Memory B cell (primary cell): ENCODE measurements around the gene MBD3L4.
A peak's percentile ranks its signal among the peaks of the same experiment; 100 is the strongest.
"Not testable (repeated sequence)": the region's sequence is repeated elsewhere in the genome, so short reads cannot be mapped to it uniquely, and the experiment has no call there.

ENCODE experiments used
- ATAC-seq: fragments of 150-1000 bp; cut with Tn5 transposase; 2 replicates; pipeline ENCODE4 v1.10.0; 2021; ENCODE audit warnings: low read depth, mild to moderate bottlenecking, moderate library complexity
- DNase-seq, 2 donors: peaks; one replicate each; pipeline ENCODE4 v3.0.0; 2022; ENCODE audit warnings: low spot score in 2 of 2
- H3K27ac Mint-ChIP-seq: one replicate; pipeline ENCODE4 v1.8.0; 2022; ENCODE audit warnings: mild to moderate bottlenecking, moderate library complexity, mixed read lengths
- H3K27me3 Mint-ChIP-seq: one replicate; pipeline ENCODE4 v1.8.0; 2022; ENCODE audit warnings: mixed read lengths
- H3K36me3 Mint-ChIP-seq: one replicate; pipeline ENCODE4 v1.8.0; 2022; ENCODE audit warnings: mild to moderate bottlenecking, mixed read lengths
- H3K4me1 Mint-ChIP-seq: one replicate; pipeline ENCODE4 v1.8.0; 2022; ENCODE audit warnings: mixed read lengths
- H3K4me3 Mint-ChIP-seq: one replicate; pipeline ENCODE4 v1.8.0; 2022; ENCODE audit warnings: mild to moderate bottlenecking, moderate library complexity, mixed read lengths
- H3K9me3 Mint-ChIP-seq: one replicate; pipeline ENCODE4 v1.8.0; 2022; ENCODE audit warnings: mixed read lengths

Gene MBD3L4

DNA sequence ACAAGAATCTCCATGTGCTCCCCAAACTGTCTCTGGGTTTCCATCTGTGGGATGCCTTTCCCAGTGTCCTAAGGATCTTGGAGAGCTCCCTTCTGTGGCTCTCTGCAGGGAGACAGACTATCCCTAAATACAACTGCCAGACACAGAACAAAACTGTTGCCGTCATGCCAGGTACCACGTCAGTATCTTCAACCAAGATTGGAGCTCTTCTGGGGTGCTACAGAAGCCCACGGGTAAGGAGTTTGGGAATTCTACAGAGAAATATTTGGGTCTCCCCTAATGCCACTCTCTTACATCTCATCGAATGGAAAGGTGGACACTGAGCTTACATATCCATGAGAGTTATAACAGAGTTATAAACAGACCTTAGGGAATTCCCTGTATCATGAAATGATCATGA, 23.4 kb upstream of the MBD3L4 start:
- no peaks in the 10 kb centered on the region for H3K36me3 Mint-ChIP-seq
- ATAC-seq: no peak
- H3K9me3 Mint-ChIP-seq: peaks cover 3% of the 10 kb centered on the region
- no peak overlapping the region for H3K4me3 Mint-ChIP-seq
- no peak for DNase-seq
- H3K4me1 Mint-ChIP-seq: no peaks in the 10 kb centered on the region
- no peak overlapping the region for H3K27ac Mint-ChIP-seq
- H3K27me3 Mint-ChIP-seq: no peaks in the 10 kb centered on the region

DNA sequence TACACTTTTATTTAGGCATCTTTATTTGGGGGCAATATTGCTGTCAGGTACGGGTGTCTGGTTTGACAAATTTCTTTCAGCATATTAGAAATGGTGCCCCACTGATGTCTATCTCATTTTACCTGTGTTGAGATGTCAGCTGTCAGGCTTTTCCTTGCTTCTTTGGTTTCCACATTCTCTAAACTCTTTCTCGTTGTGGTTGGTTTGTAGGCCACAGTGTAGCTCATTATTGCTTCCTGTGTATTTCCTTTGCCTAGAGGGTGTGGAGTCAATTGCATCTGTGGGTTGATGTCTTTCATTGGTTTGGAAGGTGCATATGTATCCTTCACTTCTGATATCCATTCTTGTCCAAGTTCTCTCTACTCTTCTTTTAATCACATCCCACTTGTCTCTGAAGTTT, 20.0 kb upstream of the MBD3L4 start:
- ATAC-seq, H3K27ac Mint-ChIP-seq, H3K9me3 Mint-ChIP-seq: not testable (repeated sequence)

GRCh38 chr19:7058576-7058975, 18.6 kb upstream of the MBD3L4 start, which contains the start of gene MBD3L3:
MBD3L3 (minus strand) TSS chr19:7058676; CDS start chr19:7058605, 71 bp downstream.
- H3K4me3 Mint-ChIP-seq: not testable (repeated sequence)

More for the DNA sequence above, 20.0 kb upstream of the MBD3L4 start:
- not testable (repeated sequence) for H3K36me3 Mint-ChIP-seq, H3K4me3 Mint-ChIP-seq, H3K4me1 Mint-ChIP-seq, H3K27me3 Mint-ChIP-seq, DNase-seq

GRCh38 chr19:7056371-7056770, 16.4 kb upstream of the MBD3L4 start:
- H3K36me3 Mint-ChIP-seq, H3K9me3 Mint-ChIP-seq, H3K27me3 Mint-ChIP-seq, H3K27ac Mint-ChIP-seq, H3K4me1 Mint-ChIP-seq, H3K4me3 Mint-ChIP-seq, ATAC-seq: not testable (repeated sequence)
- DNase-seq: peak in 1 of 2 donors; percentile 9

More at GRCh38 chr19:7058576-7058975, 18.6 kb upstream of the MBD3L4 start, which contains the start of gene MBD3L3:
- not testable (repeated sequence) for H3K9me3 Mint-ChIP-seq, H3K4me1 Mint-ChIP-seq, DNase-seq, H3K27me3 Mint-ChIP-seq, H3K27ac Mint-ChIP-seq, ATAC-seq, H3K36me3 Mint-ChIP-seq

DNA sequence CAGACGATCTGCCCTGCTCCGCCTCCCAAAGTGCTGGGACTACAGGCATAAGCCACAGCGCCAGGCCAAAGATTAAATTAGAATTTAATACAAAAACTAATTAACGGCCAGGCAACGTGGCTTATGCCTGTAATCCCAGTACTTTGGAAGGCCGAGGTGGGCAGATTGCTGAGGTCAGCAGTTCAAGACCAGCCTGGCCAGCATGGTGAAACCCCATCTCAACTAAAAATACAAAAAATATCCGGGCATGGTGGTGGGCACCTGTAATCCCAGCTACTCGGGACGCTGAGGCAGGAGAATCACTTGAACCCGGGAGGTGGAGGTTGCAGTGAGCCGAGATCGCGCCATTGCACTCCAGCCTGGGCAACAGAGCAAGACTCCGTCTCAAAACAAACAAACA, 15.7 kb upstream of the MBD3L4 start:
- not testable (repeated sequence) for H3K27ac Mint-ChIP-seq, H3K4me1 Mint-ChIP-seq, H3K36me3 Mint-ChIP-seq, DNase-seq, H3K27me3 Mint-ChIP-seq, H3K4me3 Mint-ChIP-seq, H3K9me3 Mint-ChIP-seq, ATAC-seq

DNA sequence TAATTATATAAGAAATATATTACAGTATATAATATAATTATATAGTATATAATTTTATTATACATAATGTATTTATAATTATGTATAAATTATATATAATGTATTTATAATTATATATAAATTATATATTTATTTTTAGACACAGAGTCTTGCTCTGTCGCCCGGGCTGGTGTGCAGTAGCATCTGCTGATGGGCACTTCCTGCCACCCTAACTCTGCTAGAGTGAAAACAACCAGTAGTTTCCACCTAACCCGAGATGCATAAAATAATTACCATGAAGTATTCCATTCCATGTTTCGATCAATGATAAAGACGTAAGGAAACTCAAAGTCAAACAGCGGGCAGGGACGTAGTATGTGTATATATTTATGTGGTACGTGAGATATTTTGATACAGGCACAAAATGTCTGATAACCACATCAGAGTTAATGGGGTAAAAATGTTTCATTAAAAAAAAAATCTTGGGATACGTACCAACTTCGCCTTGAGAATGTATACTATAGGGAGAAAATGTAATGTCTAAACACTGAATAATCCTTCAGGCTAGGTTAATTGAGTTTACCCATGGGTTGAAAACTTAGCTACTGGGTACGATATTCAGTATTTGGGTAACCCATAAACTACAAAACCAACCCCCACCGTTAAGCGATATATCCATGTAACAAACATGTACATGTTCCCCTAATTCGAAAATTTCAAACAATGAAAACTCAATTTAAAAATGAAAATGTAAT, 14.8 kb upstream of the MBD3L4 start:
- DNase-seq, ATAC-seq, H3K27ac Mint-ChIP-seq, H3K36me3 Mint-ChIP-seq, H3K4me3 Mint-ChIP-seq, H3K27me3 Mint-ChIP-seq, H3K9me3 Mint-ChIP-seq, H3K4me1 Mint-ChIP-seq: not testable (repeated sequence)

DNA sequence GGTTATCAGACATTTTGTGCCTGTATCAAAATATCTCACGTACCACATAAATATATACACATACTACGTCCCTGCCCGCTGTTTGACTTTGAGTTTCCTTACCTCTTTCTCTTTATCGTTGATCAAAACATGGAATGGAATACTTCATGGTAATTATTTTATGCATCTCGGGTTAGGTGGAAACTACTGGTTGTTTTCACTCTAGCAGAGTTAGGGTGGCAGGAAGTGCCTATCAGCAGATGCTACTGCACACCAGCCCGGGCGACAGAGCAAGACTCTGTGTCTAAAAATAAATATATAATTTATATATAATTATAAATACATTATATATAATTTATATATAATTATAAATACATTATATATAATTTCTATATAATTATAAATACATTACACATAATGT, 12.9 kb upstream of the MBD3L4 start:
- H3K4me3 Mint-ChIP-seq, H3K36me3 Mint-ChIP-seq, H3K27ac Mint-ChIP-seq, DNase-seq, H3K4me1 Mint-ChIP-seq, H3K27me3 Mint-ChIP-seq, H3K9me3 Mint-ChIP-seq, ATAC-seq: not testable (repeated sequence)

DNA sequence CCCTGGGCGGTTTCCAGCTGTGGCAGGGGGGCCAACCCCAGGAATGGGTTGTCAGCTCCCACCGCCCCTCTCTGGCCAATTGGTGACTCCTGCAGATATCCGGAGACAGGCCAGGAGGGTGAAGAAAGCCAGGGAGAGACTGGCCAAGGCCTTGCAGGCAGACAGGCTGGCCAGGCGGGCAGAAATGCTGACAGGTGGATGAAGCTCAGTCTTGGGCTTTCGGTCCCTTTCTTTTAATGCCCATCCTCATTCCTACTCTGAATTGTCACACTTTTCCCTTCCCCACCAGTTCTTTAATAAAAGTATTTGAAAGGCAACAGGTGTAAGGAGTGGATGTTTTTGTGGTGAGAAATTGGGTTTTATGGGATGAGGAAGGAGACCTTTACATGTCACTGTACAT, 11.4 kb upstream of the MBD3L4 start:
- not testable (repeated sequence) for H3K9me3 Mint-ChIP-seq, DNase-seq, ATAC-seq, H3K4me1 Mint-ChIP-seq, H3K4me3 Mint-ChIP-seq, H3K27ac Mint-ChIP-seq, H3K36me3 Mint-ChIP-seq, H3K27me3 Mint-ChIP-seq

DNA sequence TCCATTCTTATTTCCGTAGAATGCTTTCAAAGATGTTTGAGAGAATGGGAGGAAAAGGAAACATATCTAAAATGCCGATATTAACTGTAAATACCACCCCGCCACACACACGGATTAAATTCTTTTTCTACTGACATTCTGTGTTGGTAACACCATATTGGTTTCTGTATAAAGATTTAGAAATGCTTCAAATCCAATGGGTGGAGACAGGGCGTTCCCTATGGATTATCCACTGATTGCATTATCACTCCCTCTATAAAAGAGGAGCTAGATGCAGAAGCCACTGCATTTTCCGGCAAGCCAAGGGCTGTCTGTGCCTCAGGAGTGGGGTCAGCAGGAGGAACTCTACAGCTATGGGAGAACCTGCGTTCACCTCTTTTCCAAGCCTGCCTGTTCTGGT, 9.0 kb upstream of the MBD3L4 start, which contains the start of gene MBD3L2:
Gene MBD3L2 (plus strand): TSS at position 301 of the 400 bp plus-strand sequence. CDS start 53 bp downstream, at position 354.
- not testable (repeated sequence) for H3K27me3 Mint-ChIP-seq, ATAC-seq, H3K36me3 Mint-ChIP-seq, H3K9me3 Mint-ChIP-seq, H3K4me3 Mint-ChIP-seq, DNase-seq, H3K27ac Mint-ChIP-seq, H3K4me1 Mint-ChIP-seq

DNA sequence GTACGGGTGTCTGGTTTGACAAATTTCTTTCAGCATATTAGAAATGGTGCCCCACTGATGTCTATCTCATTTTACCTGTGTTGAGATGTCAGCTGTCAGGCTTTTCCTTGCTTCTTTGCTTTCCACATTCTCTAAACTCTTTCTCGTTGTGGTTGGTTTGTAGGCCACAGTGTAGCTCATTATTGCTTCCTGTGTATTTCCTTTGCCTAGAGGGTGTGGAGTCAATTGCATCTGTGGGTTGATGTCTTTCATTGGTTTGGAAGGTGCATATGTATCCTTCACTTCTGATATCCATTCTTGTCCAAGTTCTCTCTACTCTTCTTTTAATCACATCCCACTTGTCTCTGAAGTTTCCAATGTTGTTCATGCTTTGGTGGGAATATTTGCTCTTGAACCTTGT, 1.6 kb upstream of the MBD3L4 start:
- ATAC-seq, H3K4me3 Mint-ChIP-seq, H3K36me3 Mint-ChIP-seq, H3K27ac Mint-ChIP-seq, DNase-seq, H3K9me3 Mint-ChIP-seq, H3K27me3 Mint-ChIP-seq, H3K4me1 Mint-ChIP-seq: not testable (repeated sequence)

GRCh38 chr19:7030278-7030677, 9.7 kb downstream of the MBD3L4 start, which contains the start of gene MBD3L5:
MBD3L5 (plus strand) TSS chr19:7030578; CDS start chr19:7030612, 34 bp downstream.
- H3K36me3 Mint-ChIP-seq, H3K4me1 Mint-ChIP-seq, H3K4me3 Mint-ChIP-seq: not testable (repeated sequence)

DNA sequence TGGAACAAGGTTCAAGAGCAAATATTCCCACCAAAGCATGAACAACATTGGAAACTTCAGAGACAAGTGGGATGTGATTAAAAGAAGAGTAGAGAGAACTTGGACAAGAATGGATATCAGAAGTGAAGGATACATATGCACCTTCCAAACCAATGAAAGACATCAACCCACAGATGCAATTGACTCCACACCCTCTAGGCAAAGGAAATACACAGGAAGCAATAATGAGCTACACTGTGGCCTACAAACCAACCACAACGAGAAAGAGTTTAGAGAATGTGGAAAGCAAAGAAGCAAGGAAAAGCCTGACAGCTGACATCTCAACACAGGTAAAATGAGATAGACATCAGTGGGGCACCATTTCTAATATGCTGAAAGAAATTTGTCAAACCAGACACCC, 11.2 kb downstream of the MBD3L4 start:
- not testable (repeated sequence) for ATAC-seq

More at GRCh38 chr19:7030278-7030677, 9.7 kb downstream of the MBD3L4 start, which contains the start of gene MBD3L5:
- not testable (repeated sequence) for H3K27me3 Mint-ChIP-seq, H3K27ac Mint-ChIP-seq, ATAC-seq, H3K9me3 Mint-ChIP-seq, DNase-seq

GRCh38 chr19:7021331-7021730, 18.6 kb downstream of the MBD3L4 start, which contains the start of gene MBD3L2B:
MBD3L2B (minus strand) TSS chr19:7021431; CDS start chr19:7021397, 34 bp downstream.
- not testable (repeated sequence) for H3K27me3 Mint-ChIP-seq, H3K27ac Mint-ChIP-seq, H3K4me1 Mint-ChIP-seq, H3K4me3 Mint-ChIP-seq, H3K9me3 Mint-ChIP-seq, H3K36me3 Mint-ChIP-seq, ATAC-seq, DNase-seq

More for the DNA sequence above, 11.2 kb downstream of the MBD3L4 start:
- not testable (repeated sequence) for H3K27ac Mint-ChIP-seq, H3K9me3 Mint-ChIP-seq, H3K4me1 Mint-ChIP-seq, H3K36me3 Mint-ChIP-seq, H3K4me3 Mint-ChIP-seq, H3K27me3 Mint-ChIP-seq, DNase-seq

DNA sequence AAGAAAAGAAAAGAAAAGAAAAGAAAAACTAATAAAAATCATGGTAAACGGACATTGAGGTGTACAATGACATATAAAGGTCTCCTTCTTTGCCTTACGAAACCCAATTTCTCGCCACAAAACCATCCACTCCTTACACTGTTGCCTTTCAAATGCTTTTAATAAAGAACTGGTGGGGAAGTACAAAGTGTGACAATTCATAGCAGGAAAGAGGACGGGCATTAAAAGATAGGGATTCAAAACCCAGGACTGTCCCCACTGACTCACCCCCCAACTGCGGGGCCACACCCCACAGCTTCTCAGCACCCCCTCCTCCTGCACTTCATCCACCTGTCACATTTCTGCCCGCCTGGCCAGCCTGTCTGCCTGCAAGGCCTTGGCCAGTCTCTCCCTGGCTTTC, 21.2 kb downstream of the MBD3L4 start:
- no peak for DNase-seq
- Mint-ChIP-seq H3K9me3 (no peaks in the 10 kb centered on the region), H3K4me1 (no peaks in the 10 kb centered on the region), H3K27me3 (peaks cover 2% of the 10 kb centered on the region), H3K36me3 (no peaks in the 10 kb centered on the region), H3K4me3 (no peak overlapping the region), H3K27ac (no peak overlapping the region)
- no peak for ATAC-seq

GRCh38 chr19:7013678-7014077, 26.3 kb downstream of the MBD3L4 start:
- Mint-ChIP-seq H3K4me1 (peaks cover 2% of the 10 kb centered on the region), H3K27ac (no peak overlapping the region), H3K4me3 (no peak overlapping the region), H3K9me3 (no peaks in the 10 kb centered on the region), H3K27me3 (peaks cover 2% of the 10 kb centered on the region), H3K36me3 (no peaks in the 10 kb centered on the region)
- DNase-seq (no peak), ATAC-seq (peak; percentile 48)
